ENCODE data around the gene SELENOV.

Gene SELENOV

DNA sequence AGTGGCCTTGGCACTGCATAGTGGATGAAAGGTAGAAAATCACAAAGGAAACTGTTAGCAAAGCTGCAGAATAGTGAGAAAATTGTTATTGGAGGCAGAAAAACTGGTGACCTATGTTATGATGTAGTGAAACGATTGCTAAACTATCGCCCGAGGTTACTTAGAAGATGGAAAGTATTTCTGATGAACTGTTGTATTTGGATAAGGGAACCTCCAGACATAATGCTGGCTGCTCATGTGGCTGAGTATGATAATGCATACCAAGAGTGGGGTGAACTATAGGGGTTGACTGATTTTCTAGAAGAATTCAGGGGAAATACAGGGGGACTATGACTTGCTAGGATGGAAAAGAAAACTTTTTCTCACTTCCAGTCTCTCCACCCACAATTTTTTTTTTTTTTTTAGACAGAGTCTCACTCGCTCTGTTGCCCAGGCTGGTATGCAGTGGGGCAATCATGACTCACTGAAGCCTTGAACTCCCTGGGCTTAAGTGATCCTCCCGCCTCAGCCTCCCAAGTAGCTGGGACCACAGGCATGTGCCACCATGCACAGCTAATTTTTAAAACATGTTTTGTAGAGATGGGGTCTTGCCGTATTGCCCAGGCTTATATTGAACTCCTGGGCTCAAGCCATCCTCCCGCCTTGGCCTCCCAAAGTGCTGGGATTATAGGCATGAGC is 29.4 kb downstream of the SELENOV start:
- TF ChIP-seq, protein P1, sequence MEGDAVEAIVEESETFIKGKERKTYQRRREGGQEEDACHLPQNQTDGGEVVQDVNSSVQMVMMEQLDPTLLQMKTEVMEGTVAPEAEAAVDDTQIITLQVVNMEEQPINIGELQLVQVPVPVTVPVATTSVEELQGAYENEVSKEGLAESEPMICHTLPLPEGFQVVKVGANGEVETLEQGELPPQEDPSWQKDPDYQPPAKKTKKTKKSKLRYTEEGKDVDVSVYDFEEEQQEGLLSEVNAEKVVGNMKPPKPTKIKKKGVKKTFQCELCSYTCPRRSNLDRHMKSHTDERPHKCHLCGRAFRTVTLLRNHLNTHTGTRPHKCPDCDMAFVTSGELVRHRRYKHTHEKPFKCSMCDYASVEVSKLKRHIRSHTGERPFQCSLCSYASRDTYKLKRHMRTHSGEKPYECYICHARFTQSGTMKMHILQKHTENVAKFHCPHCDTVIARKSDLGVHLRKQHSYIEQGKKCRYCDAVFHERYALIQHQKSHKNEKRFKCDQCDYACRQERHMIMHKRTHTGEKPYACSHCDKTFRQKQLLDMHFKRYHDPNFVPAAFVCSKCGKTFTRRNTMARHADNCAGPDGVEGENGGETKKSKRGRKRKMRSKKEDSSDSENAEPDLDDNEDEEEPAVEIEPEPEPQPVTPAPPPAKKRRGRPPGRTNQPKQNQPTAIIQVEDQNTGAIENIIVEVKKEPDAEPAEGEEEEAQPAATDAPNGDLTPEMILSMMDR (IDR thresholded peaks at IDR 0.05), result no peak
- no peak for DNase-seq (ENCODE audit: low spot score)

DNA sequence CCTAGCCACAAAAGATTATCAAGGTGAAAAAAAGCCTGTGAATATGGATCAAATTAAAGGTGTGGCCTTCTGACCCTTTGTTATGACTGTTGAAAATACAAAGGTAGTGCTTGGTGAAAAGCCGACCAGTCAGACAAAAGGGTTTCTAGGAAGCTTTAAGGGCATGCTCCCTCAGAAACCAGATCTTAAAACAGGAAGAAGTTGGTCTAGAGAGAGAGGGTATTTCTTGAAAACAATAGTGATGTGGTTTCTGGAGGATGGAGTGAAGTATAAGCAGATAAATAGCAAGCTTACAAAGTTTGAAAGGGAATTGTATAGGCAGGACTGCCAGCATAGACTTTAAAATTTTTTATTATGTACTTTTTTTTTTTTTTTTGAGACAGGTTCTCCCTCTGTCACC is 30.0 kb downstream of the SELENOV start:
- TF ChIP-seq, protein P1 (IDR thresholded peaks at IDR 0.05), result no peak
- no peak overlapping the region for H3K4me3 ChIP-seq
- DNase-seq (ENCODE audit: low spot score), result no peak
- no peak overlapping the region for H3K27ac ChIP-seq

More for the DNA sequence above, 29.4 kb downstream of the SELENOV start:
- Histone ChIP-seq H3K27ac (no peak overlapping the region), H3K4me3 (no peak overlapping the region)

DNA sequence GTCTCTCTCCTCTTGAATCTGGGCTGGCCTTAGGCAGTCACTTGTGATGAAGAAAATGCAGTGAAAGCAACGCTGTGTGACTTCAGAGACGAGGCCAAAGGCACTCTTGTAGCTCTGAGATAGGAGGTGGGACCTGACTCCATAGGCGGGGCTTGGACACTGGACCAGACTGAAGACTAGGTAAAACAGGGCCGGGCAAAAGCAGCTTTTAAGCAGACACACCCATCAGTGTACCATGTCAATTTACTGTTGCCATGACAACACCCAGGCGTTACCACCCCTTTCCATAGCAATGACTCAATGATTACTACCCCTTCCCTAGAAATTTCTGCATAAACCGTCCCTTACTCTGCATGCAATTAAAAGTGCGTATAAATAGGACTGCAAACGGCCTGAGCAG is 31.7 kb downstream of the SELENOV start:
- DNase-seq (ENCODE audit: low spot score), result no peak
- TF ChIP-seq, protein P1 (IDR thresholded peaks at IDR 0.05), result no peak
- H3K4me3 ChIP-seq, result no peak overlapping the region
- no peak overlapping the region for H3K27ac ChIP-seq

DNA sequence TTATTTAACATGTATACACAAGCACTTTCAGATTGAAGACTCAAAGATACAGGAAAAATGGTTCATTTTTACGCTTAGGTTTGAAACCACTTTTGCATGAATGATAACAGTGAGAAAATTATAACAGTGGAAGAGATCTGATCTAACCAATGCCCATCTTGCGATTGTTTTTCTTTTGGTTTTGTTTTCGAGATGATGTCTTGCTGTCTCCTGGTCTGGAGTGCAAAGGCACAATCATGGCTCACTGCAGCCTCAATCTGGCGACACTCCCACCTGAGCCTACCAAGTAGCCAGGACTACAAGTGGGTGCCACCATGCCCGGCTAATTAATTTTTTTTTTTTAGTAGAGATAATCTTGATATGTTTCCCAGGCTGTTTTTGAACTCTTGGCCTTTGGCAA is 35.3 kb downstream of the SELENOV start:
- TF ChIP-seq, protein P1 (IDR thresholded peaks at IDR 0.05), result no peak
- Histone ChIP-seq H3K4me3 (no peak overlapping the region), H3K27ac (no peak overlapping the region)
- DNase-seq (ENCODE audit: low spot score), result no peak

DNA sequence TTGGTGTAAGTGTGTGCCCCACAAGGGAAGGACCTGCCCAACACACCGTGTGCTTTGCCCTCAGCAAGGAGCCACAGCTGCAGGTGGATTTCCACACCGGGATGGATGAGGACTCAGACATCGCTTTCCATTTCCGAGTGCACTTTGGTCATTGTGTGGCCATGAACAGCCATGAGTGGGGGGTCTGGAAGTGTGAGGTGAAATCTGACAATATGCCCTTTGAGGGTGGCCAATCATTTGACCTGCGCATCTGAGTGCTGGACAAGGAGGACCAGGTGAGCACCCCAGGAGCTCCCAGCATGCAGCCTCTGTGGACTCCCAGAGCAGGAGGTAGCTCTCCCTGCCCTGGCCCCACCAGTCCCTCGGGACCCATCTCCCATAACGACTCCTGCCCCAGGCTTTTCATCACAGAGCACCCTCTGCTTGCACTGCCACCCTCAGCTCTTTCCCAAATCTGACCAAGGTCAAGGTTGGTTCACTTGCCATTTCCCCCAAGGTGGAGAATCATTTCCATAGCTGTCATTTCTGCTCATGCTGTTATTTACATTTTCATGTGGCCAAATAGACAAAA is 38.2 kb downstream of the SELENOV start:
- Histone ChIP-seq H3K27ac (no peak overlapping the region), H3K4me3 (no peak overlapping the region)
- TF ChIP-seq, protein P1 (IDR thresholded peaks at IDR 0.05), result no peak
- no peak for DNase-seq (ENCODE audit: low spot score)

DNA sequence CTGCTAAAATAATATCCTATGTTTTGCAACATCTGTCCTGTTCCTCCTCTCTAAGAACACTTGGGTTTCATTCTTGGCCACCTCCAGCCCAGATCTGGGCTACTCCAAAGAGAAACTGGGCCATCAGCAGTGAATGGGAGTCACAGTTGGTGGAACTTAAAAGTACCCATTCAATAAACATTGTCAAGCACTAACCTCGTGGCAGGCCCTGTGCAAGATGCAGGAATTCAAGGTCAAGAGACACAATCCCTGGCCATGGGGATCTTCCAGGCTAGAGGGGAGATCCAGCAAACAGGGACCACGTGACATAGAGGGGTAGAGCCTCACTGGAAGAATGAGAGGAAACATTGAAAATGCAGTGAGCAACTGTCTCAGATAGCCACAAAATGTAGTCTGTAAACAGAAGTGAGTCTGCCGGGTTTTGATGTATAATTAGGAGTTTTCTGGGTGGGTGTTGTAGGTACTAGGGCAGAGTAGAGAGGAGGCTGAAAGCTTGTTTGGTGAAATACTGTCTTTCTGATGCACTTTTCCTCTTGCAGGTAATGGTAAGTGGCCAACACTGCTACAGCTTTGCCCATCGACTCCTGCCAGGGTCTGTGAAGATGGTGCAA is 39.9 kb downstream of the SELENOV start:
- Histone ChIP-seq H3K27ac (no peak overlapping the region), H3K4me3 (no peak overlapping the region)
- no peak for DNase-seq (ENCODE audit: low spot score)
- TF ChIP-seq, protein P1 (IDR thresholded peaks at IDR 0.05), result no peak

DNA sequence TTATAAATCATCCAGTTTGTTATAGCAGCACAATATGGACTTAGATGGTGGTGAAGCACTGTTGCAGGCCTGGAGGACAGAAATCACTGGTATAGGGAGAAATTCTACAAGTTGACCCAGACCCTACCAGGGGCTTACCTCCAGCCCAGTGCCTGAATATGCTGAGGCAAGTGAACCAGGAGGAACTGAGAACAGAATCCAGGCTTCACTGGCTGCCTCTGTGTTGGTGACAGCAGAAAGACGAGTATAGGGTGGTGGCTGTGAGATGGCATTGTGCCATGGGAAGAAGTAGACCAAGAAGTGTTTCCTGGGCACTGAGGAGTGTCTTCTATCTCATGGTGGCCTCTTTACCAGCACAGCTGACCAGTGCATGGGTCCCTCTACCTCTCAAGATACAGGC is 40.9 kb downstream of the SELENOV start:
- TF ChIP-seq, protein P1 (IDR thresholded peaks at IDR 0.05), result no peak
- Histone ChIP-seq H3K27ac (no peak overlapping the region), H3K4me3 (no peak overlapping the region)
- no peak for DNase-seq (ENCODE audit: low spot score)
